ENCODE measurements around the gene CDK10.
"Not testable (repeated sequence)": the region's sequence is repeated elsewhere in the genome, so short reads cannot be mapped to it uniquely, and the experiment has no call there.

CDK10 gene

GRCh38 chr16:89691986-89692569 is 5.6 kb downstream of the CDK10 start:
- no peak for DNase-seq (ENCODE audit: low read depth)
- H3K4me3 ChIP-seq (ENCODE audit: low read depth, low read length): no peak overlapping the region
- no peak for TF ChIP-seq CTCF (IDR thresholded peaks at IDR 0.05; ENCODE audit: low read depth, low read length, missing control alignments)

GRCh38 chr16:89693289-89693731 is 6.8 kb downstream of the CDK10 start:
- DNase-seq (ENCODE audit: low read depth): no peak
- no peak overlapping the region for H3K4me3 ChIP-seq (ENCODE audit: low read depth, low read length)
- TF ChIP-seq CTCF (IDR thresholded peaks at IDR 0.05; ENCODE audit: low read depth, low read length, missing control alignments): no peak

GRCh38 chr16:89693931-89694783 is 7.7 kb downstream of the CDK10 start:
- no peak overlapping the region for H3K4me3 ChIP-seq (ENCODE audit: low read depth, low read length)
- DNase-seq (ENCODE audit: low read depth): no peak
- no peak for TF ChIP-seq CTCF (IDR thresholded peaks at IDR 0.05; ENCODE audit: low read depth, low read length, missing control alignments)

GRCh38 chr16:89694784-89695085 is 8.2 kb downstream of the CDK10 start:
- not testable (repeated sequence) for H3K4me3 ChIP-seq (ENCODE audit: low read depth, low read length); DNase-seq (ENCODE audit: low read depth)

GRCh38 chr16:89695086-89695874 is 8.8 kb downstream of the CDK10 start:
- TF ChIP-seq CTCF (IDR thresholded peaks at IDR 0.05; ENCODE audit: low read depth, low read length, missing control alignments): no peak
- no peak overlapping the region for H3K4me3 ChIP-seq (ENCODE audit: low read depth, low read length)
- DNase-seq (ENCODE audit: low read depth): no peak

GRCh38 chr16:89695875-89696669 is 9.6 kb downstream of the CDK10 start:
- H3K4me3 ChIP-seq (ENCODE audit: low read depth, low read length): no peak overlapping the region
- no peak for DNase-seq (ENCODE audit: low read depth)
- no peak for TF ChIP-seq CTCF (IDR thresholded peaks at IDR 0.05; ENCODE audit: low read depth, low read length, missing control alignments)

Measured in GM12864 (cell line).